Natural killer cell (primary cell): ENCODE measurements around the gene RCN1. TPM values are rescaled to one million over a fixed set of nuclear protein-coding genes. Genes with fewer than 3 reads are reported as not detected.

ENCODE experiments used
- ATAC-seq, 3 donors: fragments of 150-1000 bp in 2 of 3; fragments of 200-7000 bp in 1 of 3; cut with Tn5 transposase; 1 replicate in 1 of 3; 2 replicates in 2 of 3; pipeline ENCODE4 v1.10.0; 2021; ENCODE audit warnings: mild to moderate bottlenecking in 2 of 3, moderate library complexity in 2 of 3
- DNase-seq, 2 donors: peaks; one replicate each; pipeline versions ENCODE4 v3.0.0 to v3.0.0-alpha.2; 2013 to 2021; ENCODE audit warnings: mixed read lengths in 1 of 2
- H3K27ac ChIP-seq: one replicate; pipeline ENCODE4 v1.5.1; 2013; ENCODE audit warnings: mild to moderate bottlenecking, low read length
- H3K27me3 ChIP-seq: one replicate; pipeline ENCODE4 v1.6.1; 2013; ENCODE audit warnings: low read length; ENCODE audit not compliant: control insufficient read depth, insufficient read depth
- H3K36me3 ChIP-seq: one replicate; pipeline ENCODE4 v1.6.1; 2013; ENCODE audit warnings: low read length; ENCODE audit not compliant: control insufficient read depth, insufficient read depth
- H3K4me1 ChIP-seq: one replicate; pipeline ENCODE4 v1.6.1; 2013; ENCODE audit warnings: low read length; ENCODE audit not compliant: control insufficient read depth, insufficient read depth
- H3K4me3 ChIP-seq: one replicate; pipeline ENCODE4 v1.5.1; 2013; ENCODE audit warnings: low read length
- H3K9me3 ChIP-seq: one replicate; pipeline ENCODE4 v1.6.1; 2013; ENCODE audit warnings: low read length; ENCODE audit not compliant: control insufficient read depth, insufficient read depth
- H3K27ac Mint-ChIP-seq, 2 donors: one replicate each; pipeline ENCODE4 v1.8.0; 2022; ENCODE audit warnings: mild to moderate bottlenecking in 2 of 2, mixed read lengths in 2 of 2, moderate library complexity in 1 of 2
- H3K27me3 Mint-ChIP-seq, 2 donors: one replicate each; pipeline ENCODE4 v1.8.0; 2022; ENCODE audit warnings: low read depth in 2 of 2, mixed read lengths in 2 of 2
- H3K36me3 Mint-ChIP-seq: one replicate; pipeline ENCODE4 v1.8.0; 2022; ENCODE audit warnings: mixed read lengths
- H3K4me1 Mint-ChIP-seq, 2 donors: one replicate each; pipeline ENCODE4 v1.8.0; 2022; ENCODE audit warnings: mixed read lengths in 2 of 2
- H3K4me3 Mint-ChIP-seq: one replicate; pipeline ENCODE4 v1.8.0; 2022; ENCODE audit warnings: mild to moderate bottlenecking, moderate library complexity, mixed read lengths
- H3K9me3 Mint-ChIP-seq, 2 donors: one replicate each; pipeline ENCODE4 v1.8.0; 2022; ENCODE audit warnings: mixed read lengths in 2 of 2
- WGBS: methylation state at CpG from one replicate; pipeline ENCODE4 v1.1.7; 2013; ENCODE audit warnings: missing lambda C conversion rate; ENCODE audit not compliant: insufficient coverage; 5-methylcytosine and 5-hydroxymethylcytosine counted together
- intact Hi-C: fragments of 100-400 bp; cut with micrococcal nuclease; formaldehyde crosslinking; loops from one replicate; pipeline ENCODE4 v1.14.2; 2022
- total RNA-seq, 4 donors: library from RNA; stranded (reverse); fragments of 120-200 nt in 1 of 4; gene quantifications; one replicate each; pipeline versions ENCODE4 v1.2.3 to v1.2.4, GENCODE V29; 2013 to 2022
- TF ChIP-seq, protein P1 (sequence below): fragments of 200-600 bp; IDR thresholded peaks from one replicate; pipeline ENCODE4 v1.8.0; 2022; ENCODE audit warnings: antibody characterized with exemption

The RCN1 gene
- total RNA-seq, 3 donors from 2014 or later (not counting 1 experiment from before 2014, with no cell fraction given) = 19.1 to 21.2 (median 20.3) TPM

GRCh38 chr11:32109138-32109537, 18.3 kb downstream of the RCN1 start:
- Mint-ChIP-seq H3K27me3 (peaks cover 6 to 8% of the 10 kb centered on the region in 2 donors), H3K9me3 (no peaks in the 10 kb centered on the region), H3K27ac (no peak overlapping the region), H3K4me1 (no peaks in the 10 kb centered on the region), H3K4me3 (no peak overlapping the region), H3K36me3 (peaks cover 3% of the 10 kb centered on the region)
- Histone ChIP-seq H3K9me3 (no peaks in the 10 kb centered on the region), H3K27ac (no peak overlapping the region), H3K4me1 (no peaks in the 10 kb centered on the region), H3K4me3 (no peak overlapping the region), H3K36me3 (peaks cover 9% of the 10 kb centered on the region), H3K27me3 (no peaks in the 10 kb centered on the region)
- WGBS = 92% methylated on average over 4 of the region's 4 CpGs
- DNase-seq (no peak), ATAC-seq (no peak)
- intact Hi-C loops = loop anchor here (5.0 kb wide), 1 partner anchor 33 kb away; no protein-coding TSS in a partner anchor
- TF ChIP-seq, protein P1, sequence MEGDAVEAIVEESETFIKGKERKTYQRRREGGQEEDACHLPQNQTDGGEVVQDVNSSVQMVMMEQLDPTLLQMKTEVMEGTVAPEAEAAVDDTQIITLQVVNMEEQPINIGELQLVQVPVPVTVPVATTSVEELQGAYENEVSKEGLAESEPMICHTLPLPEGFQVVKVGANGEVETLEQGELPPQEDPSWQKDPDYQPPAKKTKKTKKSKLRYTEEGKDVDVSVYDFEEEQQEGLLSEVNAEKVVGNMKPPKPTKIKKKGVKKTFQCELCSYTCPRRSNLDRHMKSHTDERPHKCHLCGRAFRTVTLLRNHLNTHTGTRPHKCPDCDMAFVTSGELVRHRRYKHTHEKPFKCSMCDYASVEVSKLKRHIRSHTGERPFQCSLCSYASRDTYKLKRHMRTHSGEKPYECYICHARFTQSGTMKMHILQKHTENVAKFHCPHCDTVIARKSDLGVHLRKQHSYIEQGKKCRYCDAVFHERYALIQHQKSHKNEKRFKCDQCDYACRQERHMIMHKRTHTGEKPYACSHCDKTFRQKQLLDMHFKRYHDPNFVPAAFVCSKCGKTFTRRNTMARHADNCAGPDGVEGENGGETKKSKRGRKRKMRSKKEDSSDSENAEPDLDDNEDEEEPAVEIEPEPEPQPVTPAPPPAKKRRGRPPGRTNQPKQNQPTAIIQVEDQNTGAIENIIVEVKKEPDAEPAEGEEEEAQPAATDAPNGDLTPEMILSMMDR = no peak

GRCh38 chr11:32109592-32109991, 18.7 kb downstream of the RCN1 start:
- no peak overlapping the region for H3K4me3 ChIP-seq
- ATAC-seq = no peak
- DNase-seq = no peak
- H3K4me3 Mint-ChIP-seq = no peak overlapping the region
- peaks cover 6 to 8% of the 10 kb centered on the region in 2 donors for H3K27me3 Mint-ChIP-seq
- no peaks in the 10 kb centered on the region for H3K36me3 Mint-ChIP-seq
- no peaks in the 10 kb centered on the region for H3K4me1 Mint-ChIP-seq
- H3K9me3 Mint-ChIP-seq = no peaks in the 10 kb centered on the region
- WGBS = 95% methylated on average over 5 of the region's 6 CpGs
- no peaks in the 10 kb centered on the region for H3K4me1 ChIP-seq
- H3K9me3 ChIP-seq = no peaks in the 10 kb centered on the region
- H3K27ac Mint-ChIP-seq = no peak overlapping the region
- H3K27me3 ChIP-seq = no peaks in the 10 kb centered on the region
- H3K27ac ChIP-seq = no peak overlapping the region
- TF ChIP-seq, protein P1 = no peak
- H3K36me3 ChIP-seq = peaks cover 7% of the 10 kb centered on the region
- intact Hi-C loops = loop anchor here (5.0 kb wide), 1 partner anchor 33 kb away; no protein-coding TSS in a partner anchor

DNA sequence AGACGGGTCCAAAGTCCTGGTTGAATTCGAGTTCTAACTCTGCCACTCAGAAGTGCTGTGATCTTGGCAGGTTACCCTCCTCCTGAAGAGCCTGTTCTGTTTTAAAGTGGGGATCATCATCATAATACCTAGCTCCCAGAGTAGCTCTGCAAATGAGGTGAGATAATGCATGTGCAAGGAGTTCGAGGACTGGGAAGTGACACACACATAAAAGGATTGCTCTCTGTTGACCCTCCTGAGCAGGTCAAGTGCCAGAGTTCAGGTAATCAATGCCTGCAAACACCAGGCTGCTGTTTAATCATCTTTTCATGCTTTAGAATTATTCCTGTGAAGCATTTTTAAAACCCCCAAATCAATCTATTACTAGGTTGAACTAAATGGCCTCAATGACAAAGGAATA, 19.9 kb downstream of the RCN1 start:
- Histone ChIP-seq H3K36me3 (peaks cover 4% of the 10 kb centered on the region), H3K4me1 (no peaks in the 10 kb centered on the region), H3K27ac (no peak overlapping the region), H3K4me3 (no peak overlapping the region), H3K9me3 (no peaks in the 10 kb centered on the region), H3K27me3 (no peaks in the 10 kb centered on the region)
- WGBS = 95% methylated on average over 3 of the region's 3 CpGs
- no peaks in the 10 kb centered on the region for H3K9me3 Mint-ChIP-seq
- no peak overlapping the region for H3K27ac Mint-ChIP-seq
- intact Hi-C loops = no loop called here
- H3K4me1 Mint-ChIP-seq = peaks cover 7% of the 10 kb centered on the region in 2 donors
- no peaks in the 10 kb centered on the region for H3K36me3 Mint-ChIP-seq
- peaks cover 6 to 8% of the 10 kb centered on the region in 2 donors for H3K27me3 Mint-ChIP-seq
- no peak for DNase-seq
- H3K4me3 Mint-ChIP-seq = no peak overlapping the region
- no peak for ATAC-seq
- TF ChIP-seq, protein P1 = no peak
